ENCODE results near the gene CKM.

CKM gene

GRCh38 chr19:45322744-45323281 is at the start of gene CKM:
Gene CKM (minus strand): TSS chr19:45322875. CDS start chr19:45319713, 3,162 bp downstream.
- Mint-ChIP-seq H3K9me3 (no peaks in the 10 kb centered on the region), H3K4me1 (ENCODE audit: low read depth) (no peaks in the 10 kb centered on the region), H3K27ac (no peak within 1 kb of the TSS), H3K36me3 (ENCODE audit: low read depth) (no peaks in the 10 kb centered on the region), H3K4me3 (no peak within 1 kb of the TSS), H3K27me3 (peaks cover 53% of the 10 kb centered on the region)
- DNase-seq, result no peak

DNA sequence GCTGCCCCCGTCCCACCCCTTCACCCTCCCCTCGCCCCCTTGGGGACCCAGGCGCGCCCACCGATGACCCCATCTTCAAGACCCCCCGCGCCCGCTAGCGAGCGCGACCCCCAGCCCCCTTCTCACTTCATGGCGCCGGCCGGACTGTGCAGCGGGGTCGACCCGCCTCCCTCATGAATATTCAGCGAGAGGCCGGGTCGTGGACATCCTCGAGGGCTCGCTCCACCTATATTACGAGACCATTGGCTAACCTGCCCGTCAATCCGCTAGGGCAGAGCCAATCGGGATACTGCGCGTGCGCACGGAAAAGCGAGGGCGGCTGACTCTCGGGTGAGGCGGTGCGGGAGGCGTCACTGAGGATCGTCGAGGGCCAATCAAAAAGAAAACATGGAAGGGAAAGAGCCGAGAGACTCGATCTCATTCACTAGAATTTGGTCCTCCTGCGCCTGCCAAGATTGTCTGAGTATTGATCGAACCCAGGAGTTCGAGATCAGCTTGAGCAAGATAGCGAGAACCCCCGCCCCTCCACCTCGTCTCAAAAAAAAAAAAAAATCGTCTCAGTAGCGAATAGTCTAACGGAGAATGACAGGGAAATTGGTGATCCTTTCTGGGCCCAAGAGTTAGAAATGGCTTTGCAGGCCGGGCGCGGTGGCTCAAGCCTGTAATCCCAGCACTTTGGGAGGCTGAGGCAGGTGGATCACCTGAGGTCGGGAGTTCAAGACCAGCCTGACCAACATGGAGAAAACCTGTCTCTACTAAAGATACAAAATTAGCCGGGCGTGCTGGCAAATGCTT is 47.9 kb upstream of the CKM start, which contains the start of gene ERCC2:
Gene ERCC2 (minus strand): TSS at position 164 of the 795 bp plus-strand sequence. CDS start 33 bp downstream, at position 131.
- peak within 1 kb of the TSS; percentile 99 for H3K27ac Mint-ChIP-seq
- DNase-seq, result peak; percentile 100
- peak within 1 kb of the TSS; percentile 84 for H3K4me3 Mint-ChIP-seq
- no peaks in the 10 kb centered on the region for H3K27me3 Mint-ChIP-seq
- H3K36me3 Mint-ChIP-seq (ENCODE audit: low read depth), result peaks cover 12% of the 10 kb centered on the region
- H3K9me3 Mint-ChIP-seq, result no peaks in the 10 kb centered on the region
- H3K4me1 Mint-ChIP-seq (ENCODE audit: low read depth), result peaks cover 14% of the 10 kb centered on the region

DNA sequence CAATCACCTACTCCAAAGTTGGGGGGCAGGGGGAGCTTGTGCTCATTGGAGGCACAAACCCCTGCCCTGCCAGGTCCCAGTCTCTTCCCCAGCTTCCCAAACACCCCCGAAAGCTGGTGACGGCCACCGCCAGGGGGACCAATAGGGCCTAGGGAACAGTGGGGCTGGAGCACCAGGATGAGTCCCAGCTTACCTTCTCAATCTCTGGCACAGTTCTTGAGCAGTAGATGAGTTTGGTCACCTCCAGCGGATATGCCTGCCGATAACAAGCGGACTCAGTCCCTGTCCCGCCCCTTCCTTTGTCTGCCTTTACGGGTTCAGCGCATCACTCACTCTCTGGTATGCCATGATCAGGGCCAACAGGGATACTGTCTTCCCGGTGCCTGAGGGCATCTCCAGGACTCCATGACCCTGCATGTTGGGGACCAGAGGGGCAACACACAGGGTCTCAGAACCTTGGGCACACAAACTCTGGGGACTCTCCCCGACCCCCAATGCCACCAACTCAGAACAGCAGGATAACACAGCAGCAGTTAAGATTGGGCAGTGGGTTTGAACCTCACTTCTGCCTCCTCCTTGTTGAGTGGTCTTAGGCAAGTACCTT is 46.2 kb upstream of the CKM start:
- H3K27ac Mint-ChIP-seq, result no peak overlapping the region
- no peaks in the 10 kb centered on the region for H3K27me3 Mint-ChIP-seq
- peak overlapping the region; percentile 60 for H3K4me3 Mint-ChIP-seq
- DNase-seq, result no peak
- H3K36me3 Mint-ChIP-seq (ENCODE audit: low read depth), result peaks cover 23% of the 10 kb centered on the region
- peaks cover 14% of the 10 kb centered on the region for H3K4me1 Mint-ChIP-seq (ENCODE audit: low read depth)
- H3K9me3 Mint-ChIP-seq, result no peaks in the 10 kb centered on the region

- H3K27me3 Mint-ChIP-seq, result no peaks in the 10 kb centered on the region
- H3K36me3 Mint-ChIP-seq (ENCODE audit: low read depth), result peaks cover 27% of the 10 kb centered on the region
- no peak overlapping the region for H3K4me3 Mint-ChIP-seq
- no peak overlapping the region for H3K27ac Mint-ChIP-seq
- no peaks in the 10 kb centered on the region for H3K9me3 Mint-ChIP-seq
- peaks cover 14% of the 10 kb centered on the region for H3K4me1 Mint-ChIP-seq (ENCODE audit: low read depth)
- DNase-seq, result no peak
Measured at GRCh38 chr19:45368127-45368526, 45.5 kb upstream of the CKM start.

DNA sequence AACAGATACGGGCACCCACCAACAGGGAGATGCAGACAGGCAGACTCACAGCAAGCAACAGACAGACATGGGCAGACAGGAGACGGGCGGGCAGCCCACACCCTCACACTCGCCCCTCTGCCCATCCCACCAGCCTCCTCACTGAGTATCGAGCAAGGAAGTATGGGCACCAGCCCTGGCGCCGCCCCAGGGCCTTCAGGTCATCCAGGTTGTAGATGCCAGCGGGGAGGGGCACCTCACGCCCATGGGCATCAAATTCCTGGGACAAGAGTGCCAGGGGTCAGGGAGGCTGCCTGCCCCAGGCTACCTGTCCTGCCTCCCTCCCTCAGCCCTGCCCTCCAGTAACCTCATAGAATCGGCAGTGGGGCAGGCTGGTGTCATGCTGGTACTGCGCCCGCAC is 42.0 kb upstream of the CKM start:
- Mint-ChIP-seq H3K4me1 (ENCODE audit: low read depth) (peaks cover 8% of the 10 kb centered on the region), H3K27ac (no peak overlapping the region), H3K27me3 (no peaks in the 10 kb centered on the region), H3K9me3 (no peaks in the 10 kb centered on the region), H3K4me3 (no peak overlapping the region), H3K36me3 (ENCODE audit: low read depth) (peaks cover 52% of the 10 kb centered on the region)
- no peak for DNase-seq

GRCh38 chr19:45363861-45364459 is 41.3 kb upstream of the CKM start:
- H3K27ac Mint-ChIP-seq, result no peak overlapping the region
- no peaks in the 10 kb centered on the region for H3K27me3 Mint-ChIP-seq
- no peaks in the 10 kb centered on the region for H3K9me3 Mint-ChIP-seq
- peaks cover 5% of the 10 kb centered on the region for H3K4me1 Mint-ChIP-seq (ENCODE audit: low read depth)
- H3K4me3 Mint-ChIP-seq, result no peak overlapping the region
- H3K36me3 Mint-ChIP-seq (ENCODE audit: low read depth), result peaks cover 58% of the 10 kb centered on the region
- DNase-seq, result no peak

- no peaks in the 10 kb centered on the region for H3K9me3 Mint-ChIP-seq
- no peak overlapping the region for H3K27ac Mint-ChIP-seq
- H3K4me1 Mint-ChIP-seq (ENCODE audit: low read depth), result no peaks in the 10 kb centered on the region
Measured at GRCh38 chr19:45362291-45362690, 39.6 kb upstream of the CKM start.

DNA sequence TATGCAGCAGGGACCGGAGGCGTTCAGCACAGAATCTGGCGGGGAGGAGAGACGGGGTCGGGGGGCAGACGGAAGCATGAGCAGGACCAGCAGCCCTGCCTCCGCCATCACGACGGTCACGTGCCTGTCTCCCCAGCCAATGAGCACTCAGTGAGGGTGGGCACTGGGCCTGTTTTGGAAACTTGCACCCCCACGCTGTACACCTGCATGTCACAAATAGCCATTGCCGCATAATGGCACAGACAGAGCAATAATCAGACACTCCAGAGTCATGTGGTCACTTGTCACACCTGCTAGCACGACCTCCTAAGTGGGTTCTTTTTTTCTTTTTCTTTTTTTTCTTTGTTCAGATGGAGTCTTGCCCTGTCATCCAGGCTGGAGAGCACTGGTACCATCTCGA is 38.9 kb upstream of the CKM start:
- Mint-ChIP-seq H3K27me3 (no peaks in the 10 kb centered on the region), H3K36me3 (ENCODE audit: low read depth) (peaks cover 75% of the 10 kb centered on the region), H3K4me1 (ENCODE audit: low read depth) (no peaks in the 10 kb centered on the region), H3K9me3 (no peaks in the 10 kb centered on the region), H3K27ac (no peak overlapping the region), H3K4me3 (no peak overlapping the region)
- DNase-seq, result no peak

More at GRCh38 chr19:45362291-45362690, 39.6 kb upstream of the CKM start:
- Mint-ChIP-seq H3K27me3 (no peaks in the 10 kb centered on the region), H3K36me3 (ENCODE audit: low read depth) (peaks cover 70% of the 10 kb centered on the region), H3K4me3 (no peak overlapping the region)
- no peak for DNase-seq

GRCh38 chr19:45358213-45358792 is 35.6 kb upstream of the CKM start:
- DNase-seq, result no peak
- Mint-ChIP-seq H3K4me1 (ENCODE audit: low read depth) (no peaks in the 10 kb centered on the region), H3K9me3 (no peaks in the 10 kb centered on the region), H3K36me3 (ENCODE audit: low read depth) (peaks cover 89% of the 10 kb centered on the region), H3K4me3 (no peak overlapping the region), H3K27me3 (no peaks in the 10 kb centered on the region), H3K27ac (no peak overlapping the region)

DNA sequence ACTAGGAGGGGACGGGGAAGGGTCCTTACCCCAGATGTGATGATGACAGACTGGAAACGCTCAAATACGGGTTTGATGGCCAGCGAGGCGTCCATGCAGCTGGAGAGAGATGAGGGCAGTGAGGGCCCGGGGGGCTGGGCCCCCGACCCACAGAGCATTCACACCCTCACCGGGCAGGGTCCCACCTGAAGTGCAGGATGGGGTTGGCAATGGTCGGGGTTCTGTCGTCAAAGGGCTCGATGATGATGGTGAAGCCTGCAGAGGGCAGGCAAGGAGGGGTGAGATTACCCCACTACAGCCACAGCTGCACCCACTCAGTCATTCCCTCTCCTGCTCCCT is 34.7 kb upstream of the CKM start:
- peaks cover 91% of the 10 kb centered on the region for H3K36me3 Mint-ChIP-seq (ENCODE audit: low read depth)
- no peak overlapping the region for H3K4me3 Mint-ChIP-seq
- H3K9me3 Mint-ChIP-seq, result no peaks in the 10 kb centered on the region
- DNase-seq, result no peak
- no peaks in the 10 kb centered on the region for H3K4me1 Mint-ChIP-seq (ENCODE audit: low read depth)
- no peak overlapping the region for H3K27ac Mint-ChIP-seq
- no peaks in the 10 kb centered on the region for H3K27me3 Mint-ChIP-seq

- no peaks in the 10 kb centered on the region for H3K27me3 Mint-ChIP-seq
- H3K9me3 Mint-ChIP-seq, result no peaks in the 10 kb centered on the region
- peaks cover 91% of the 10 kb centered on the region for H3K36me3 Mint-ChIP-seq (ENCODE audit: low read depth)
- no peak overlapping the region for H3K4me3 Mint-ChIP-seq
- no peak for DNase-seq
- no peaks in the 10 kb centered on the region for H3K4me1 Mint-ChIP-seq (ENCODE audit: low read depth)
- no peak overlapping the region for H3K27ac Mint-ChIP-seq
Measured at GRCh38 chr19:45356760-45357444, 34.2 kb upstream of the CKM start.

GRCh38 chr19:45355910-45356309 is 33.2 kb upstream of the CKM start:
- DNase-seq, result no peak
- Mint-ChIP-seq H3K4me3 (no peak overlapping the region), H3K27ac (no peak overlapping the region), H3K9me3 (no peaks in the 10 kb centered on the region), H3K4me1 (ENCODE audit: low read depth) (no peaks in the 10 kb centered on the region), H3K27me3 (no peaks in the 10 kb centered on the region), H3K36me3 (ENCODE audit: low read depth) (peaks cover 87% of the 10 kb centered on the region)

DNA sequence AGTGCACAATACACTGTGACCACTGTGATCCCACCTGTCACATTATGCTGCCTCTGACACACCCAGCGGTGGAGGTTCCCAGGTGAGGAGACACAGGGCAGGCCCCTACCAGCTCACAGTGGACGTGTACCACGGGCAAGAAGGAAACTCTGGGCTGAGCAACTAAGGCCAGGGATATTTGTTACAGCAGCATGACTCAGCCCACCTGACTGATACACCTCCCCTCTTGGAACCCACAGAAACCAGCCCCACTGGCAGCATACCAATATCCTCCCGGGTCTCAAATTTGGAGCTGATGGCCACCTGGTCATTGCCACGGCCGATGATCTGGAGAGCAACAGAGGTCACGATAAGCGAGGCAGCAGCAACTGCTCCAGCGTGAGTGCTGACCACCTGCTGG is 32.7 kb upstream of the CKM start:
- H3K27ac Mint-ChIP-seq, result no peak overlapping the region
- no peaks in the 10 kb centered on the region for H3K27me3 Mint-ChIP-seq
- H3K36me3 Mint-ChIP-seq (ENCODE audit: low read depth), result peaks cover 89% of the 10 kb centered on the region
- no peaks in the 10 kb centered on the region for H3K4me1 Mint-ChIP-seq (ENCODE audit: low read depth)
- DNase-seq, result no peak
- H3K4me3 Mint-ChIP-seq, result no peak overlapping the region
- H3K9me3 Mint-ChIP-seq, result no peaks in the 10 kb centered on the region

DNA sequence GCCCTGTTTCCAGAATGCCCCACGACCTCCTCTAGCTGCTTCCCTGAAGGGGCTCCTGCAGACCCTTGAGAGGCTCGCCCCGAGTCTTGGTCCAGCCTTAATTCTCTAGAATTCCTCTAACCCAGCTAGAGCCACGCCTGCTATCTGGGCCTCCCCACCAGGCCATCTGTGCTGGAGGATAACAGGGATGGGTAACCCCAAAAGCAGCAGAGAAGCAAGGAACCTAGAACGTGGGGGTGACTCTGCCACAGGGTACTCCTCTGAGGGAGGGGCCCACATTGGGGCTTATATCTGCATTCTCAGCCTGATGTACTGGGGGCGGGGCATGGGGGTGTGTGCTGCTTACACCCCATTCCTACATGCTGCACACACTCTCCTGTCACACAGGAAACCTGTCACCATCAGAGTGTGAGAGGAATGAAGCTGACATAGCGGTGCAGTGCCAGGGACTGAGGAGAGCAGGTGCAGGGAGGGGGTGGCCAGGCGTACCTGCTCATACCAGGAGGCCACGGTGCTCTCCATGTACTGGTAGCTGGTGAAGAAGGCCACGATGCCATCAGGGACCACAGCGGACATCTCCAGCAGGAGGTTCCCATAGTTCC is 31.7 kb upstream of the CKM start:
- Mint-ChIP-seq H3K9me3 (no peaks in the 10 kb centered on the region), H3K27ac (no peak overlapping the region), H3K36me3 (ENCODE audit: low read depth) (peaks cover 89% of the 10 kb centered on the region), H3K27me3 (no peaks in the 10 kb centered on the region), H3K4me3 (no peak overlapping the region), H3K4me1 (ENCODE audit: low read depth) (no peaks in the 10 kb centered on the region)
- DNase-seq, result no peak

Measured in activated T-cell treated with anti-CD3 and anti-CD28 coated beads, Interleukin-2, amount 50 U/mL, for 24 hours (primary cell).